ENCODE results near the gene LMF2.

The LMF2 gene

DNA sequence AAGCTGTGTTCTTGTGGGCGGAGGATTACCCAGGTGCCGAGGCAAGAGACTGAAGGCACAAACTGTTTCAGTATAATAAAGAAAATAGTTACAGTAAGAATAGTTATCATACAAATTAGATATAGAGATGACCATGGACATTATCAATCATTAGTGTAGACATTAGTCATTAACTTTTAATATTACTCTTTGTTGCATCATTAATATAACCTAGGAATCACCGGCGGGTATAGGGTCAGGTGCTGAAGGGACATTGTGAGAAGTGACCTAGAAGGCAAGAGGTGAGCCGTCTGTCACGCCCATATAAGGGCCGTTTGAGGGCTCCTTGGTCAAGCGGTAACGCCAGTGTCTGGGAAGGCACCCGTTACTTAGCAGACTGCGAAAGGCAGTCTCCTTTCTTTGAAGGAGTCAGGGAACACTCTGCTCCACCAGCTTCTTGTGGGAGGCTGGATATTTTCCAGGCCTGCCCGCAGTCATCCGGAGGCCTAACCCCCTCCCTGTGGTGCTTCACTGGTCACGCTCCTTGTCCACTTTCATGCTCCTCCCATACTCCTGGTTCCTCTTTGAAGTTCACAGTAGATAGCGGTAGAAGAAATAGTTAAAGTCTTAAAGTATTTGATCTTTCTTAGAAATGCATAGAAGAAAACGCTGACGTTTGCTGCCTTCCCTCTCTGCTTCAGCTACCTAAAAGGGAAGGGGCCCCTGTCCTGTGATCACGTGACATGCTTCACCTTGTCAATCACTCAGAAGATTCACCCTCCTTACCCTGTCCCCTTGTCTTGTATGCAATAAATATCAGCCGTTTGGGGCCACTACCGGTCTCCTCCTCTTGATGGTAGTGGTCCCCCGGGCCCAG lies 26.6 kb upstream of the LMF2 start:
- peak; percentile 56 to 60 for DNase-seq

DNA sequence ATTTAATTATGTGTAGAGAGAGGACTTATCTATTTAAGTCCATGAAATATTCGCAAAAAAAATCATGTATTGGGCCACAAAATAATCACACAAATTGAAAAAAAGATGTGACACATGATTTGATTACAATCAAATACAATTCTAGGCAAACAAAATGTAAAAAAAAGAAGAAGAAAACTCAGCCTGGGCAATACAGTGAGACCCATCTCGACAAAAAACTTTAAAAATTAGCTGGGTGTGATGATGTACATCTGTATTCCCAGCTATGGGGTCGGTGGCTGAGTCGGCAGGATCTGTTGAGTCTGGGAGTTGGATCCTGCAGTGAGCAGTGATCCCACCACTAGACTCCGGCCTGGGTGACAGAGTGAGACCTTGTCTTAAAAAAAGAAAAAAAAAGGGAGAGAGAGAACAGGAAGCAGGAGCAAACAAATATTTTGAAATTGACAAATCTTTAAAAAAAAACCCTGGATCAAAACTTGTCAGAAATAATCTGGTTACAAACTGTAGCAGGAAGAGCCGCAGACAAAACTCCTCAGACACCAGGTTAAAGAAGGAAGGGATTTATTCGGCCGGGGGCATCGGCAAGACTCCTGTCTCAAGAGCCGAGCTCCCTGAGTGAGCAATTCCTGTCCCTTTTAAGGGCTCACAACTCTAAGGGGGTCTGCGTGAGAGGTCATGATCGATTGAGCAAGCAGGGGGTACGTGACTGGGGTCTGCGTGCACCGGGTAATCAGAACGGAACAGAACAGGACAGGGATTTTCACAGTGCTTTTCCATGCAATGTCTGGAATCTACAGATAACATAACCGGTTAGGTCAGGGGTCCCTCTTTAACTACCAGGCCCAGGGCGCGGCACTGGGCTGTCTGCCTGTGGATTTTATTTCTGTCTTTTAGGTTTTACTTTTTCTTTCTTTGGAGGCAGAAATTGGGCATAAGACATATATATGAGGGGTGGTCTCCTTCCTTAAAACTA lies 25.6 kb upstream of the LMF2 start:
- DNase-seq = no peak

DNA sequence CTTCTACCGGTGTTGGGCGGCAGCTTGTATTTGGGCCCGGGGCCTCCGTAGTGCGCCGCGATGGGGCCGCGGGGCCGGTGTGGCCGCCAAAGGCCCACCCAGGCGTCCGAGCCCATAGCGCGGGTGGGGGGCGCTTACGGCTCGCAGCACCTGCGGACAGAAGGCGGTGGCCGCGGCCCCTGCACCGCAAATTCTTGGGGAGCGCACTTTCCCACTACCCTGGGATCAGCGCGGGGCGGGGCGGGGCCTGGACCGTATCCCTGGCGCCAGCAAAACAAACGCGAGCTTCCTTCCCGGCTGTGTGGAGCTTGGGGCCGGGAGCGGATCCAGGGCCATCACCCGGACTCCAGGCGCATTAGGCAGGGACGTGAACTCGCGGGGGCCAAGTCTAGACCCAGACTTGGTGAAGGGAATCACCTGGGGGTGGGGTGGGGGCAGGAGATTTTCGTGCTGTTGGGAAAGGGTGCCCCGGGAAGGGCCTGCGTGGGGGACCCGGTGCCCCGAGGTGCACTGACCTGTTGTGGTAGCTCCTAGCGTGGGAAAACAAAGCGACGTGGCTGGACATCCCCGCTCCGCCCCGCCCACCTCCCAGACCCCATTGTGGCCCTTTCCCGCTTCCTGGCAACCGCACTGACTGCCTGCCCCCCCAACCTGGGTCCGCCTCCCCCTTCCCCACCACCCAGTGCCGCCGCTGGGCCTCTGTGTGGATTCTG lies 24.6 kb upstream of the LMF2 start:
- peak in 1 of 2 donors; percentile 36 for DNase-seq

DNA sequence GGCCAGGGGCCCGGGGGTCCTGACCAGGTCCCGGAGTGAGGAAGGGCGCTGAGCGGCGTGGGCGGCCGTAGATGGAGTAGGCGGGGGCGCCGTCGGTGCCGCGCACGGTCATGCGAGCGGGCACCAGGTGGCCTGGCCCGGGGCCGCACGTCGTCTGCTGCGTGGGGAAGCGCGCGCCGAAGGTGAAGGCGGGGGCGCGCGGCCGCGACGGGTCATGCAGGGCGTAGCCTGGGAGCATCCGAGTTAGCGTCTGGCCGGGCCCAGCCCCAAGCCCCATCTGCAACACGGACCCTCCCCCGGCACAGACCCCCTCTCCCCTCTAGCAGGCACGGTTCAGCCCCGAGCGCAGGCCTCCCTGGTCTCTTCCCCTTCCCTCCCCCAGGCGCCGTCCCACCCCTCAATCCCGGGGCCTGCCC lies 24.1 kb upstream of the LMF2 start:
- peak; percentile 72 to 80 for DNase-seq

DNA sequence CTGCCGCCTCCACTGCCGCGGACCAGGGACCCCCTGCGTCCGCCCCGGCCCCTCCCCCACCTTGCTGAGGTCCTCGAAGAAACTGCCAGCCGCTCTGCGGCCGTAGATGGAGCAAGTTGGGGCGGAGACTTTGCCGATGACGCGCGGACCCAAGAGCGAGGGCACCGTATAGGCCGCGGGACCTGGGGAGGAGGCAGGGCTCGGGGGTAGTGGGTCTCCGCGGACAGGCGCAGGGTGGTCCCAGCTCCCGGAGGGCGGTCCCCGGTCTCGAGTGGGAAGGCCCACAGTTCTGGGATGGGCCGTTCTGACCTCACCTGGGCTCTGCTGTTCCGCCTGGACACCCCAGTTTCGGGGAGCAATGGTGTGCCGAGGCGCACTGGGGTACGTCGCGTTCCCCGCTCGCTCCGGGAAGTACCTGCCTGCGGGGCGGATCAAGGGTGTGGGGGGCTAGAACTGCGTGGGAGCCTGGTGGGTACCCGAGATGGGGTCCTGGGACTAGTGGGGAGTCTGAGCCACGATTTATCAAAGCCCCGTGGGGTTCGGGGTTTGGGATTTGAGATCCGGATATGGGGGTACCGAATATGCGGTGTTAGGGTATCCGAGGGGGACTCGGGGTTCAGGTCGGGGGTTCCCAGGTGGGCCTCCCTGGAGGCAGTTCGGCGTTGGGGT lies 23.5 kb upstream of the LMF2 start:
- peak; percentile 85 to 90 for DNase-seq

DNA sequence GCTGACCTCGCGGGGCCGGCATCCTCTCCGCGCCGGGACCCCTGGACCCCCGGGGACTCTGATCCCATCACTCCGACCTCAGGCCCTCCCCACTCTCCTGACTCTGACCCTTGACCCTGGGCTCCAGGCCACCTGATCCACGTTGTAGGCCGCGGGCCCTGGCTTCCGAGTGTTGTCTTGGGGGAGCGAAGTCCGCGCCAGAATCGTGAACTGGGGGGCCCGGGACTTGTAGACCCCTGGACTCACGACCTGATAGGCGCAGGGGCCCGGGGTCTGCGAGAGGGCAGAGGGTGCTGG lies 23.0 kb upstream of the LMF2 start:
- DNase-seq = no peak

DNA sequence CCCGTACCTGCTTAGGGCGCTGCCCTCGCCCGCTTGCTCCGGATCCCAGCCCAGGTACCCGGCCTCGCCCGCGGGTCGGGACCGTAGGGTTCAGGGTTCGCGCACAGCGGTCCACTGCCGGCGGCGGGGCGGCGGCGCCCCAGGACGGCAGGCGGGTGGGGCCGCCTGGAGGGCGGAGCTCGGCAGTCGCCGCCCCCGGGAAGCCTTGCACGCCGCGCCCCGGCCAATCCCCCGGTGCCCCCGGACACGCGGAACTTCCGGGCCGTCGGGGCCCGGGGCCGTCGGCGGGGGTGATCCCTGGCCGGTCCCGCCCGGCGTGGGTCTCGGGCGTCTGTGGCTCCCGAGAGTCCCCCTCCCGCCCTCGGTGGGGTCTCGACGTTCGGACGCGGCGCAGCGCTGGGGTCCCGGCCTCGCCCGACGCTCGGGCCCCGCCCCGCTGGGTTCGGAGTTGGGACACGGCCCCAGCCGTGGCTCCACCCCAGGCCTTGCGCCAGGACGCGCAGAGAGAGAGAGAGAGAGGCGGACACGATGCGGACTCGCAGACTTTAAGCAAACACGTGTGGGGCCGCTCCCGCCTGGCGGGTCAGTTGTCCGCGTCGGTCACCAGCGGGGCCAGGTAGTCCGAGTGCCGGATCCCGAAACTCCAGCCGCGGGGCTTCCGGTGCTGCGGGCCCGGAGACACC lies 22.5 kb upstream of the LMF2 start, which contains the start of gene TYMP:
Gene TYMP, minus strand, starts transcription at position 116 of the 683 bp plus-strand sequence. CDS start 303 bp downstream, outside the sequence.
- DNase-seq = peak; percentile 74 to 78

DNA sequence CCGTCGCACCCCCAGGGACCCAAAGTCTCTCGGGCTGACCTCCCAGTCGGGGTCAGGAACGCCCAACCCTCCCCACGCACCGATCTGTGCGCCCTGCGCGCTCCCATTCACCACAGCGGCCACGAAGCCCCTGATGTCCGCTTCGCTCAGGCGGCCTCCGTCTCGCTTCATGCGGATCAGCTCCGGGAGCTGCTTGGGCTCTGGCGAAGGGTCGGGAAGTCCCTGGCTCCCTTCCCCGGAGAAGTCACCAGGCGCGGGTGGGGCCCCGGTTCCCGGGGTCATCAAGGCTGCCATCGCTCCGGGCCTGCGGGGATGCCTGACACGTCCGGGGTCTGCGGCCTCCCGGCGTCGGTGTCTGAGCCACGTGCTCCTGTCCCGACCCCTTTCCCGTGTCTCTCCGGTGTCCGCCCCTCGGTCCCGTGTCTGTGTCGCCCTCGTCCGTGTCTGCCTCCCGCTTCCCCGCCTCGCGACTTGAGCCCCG lies 22.0 kb upstream of the LMF2 start:
- no peak for DNase-seq

DNA sequence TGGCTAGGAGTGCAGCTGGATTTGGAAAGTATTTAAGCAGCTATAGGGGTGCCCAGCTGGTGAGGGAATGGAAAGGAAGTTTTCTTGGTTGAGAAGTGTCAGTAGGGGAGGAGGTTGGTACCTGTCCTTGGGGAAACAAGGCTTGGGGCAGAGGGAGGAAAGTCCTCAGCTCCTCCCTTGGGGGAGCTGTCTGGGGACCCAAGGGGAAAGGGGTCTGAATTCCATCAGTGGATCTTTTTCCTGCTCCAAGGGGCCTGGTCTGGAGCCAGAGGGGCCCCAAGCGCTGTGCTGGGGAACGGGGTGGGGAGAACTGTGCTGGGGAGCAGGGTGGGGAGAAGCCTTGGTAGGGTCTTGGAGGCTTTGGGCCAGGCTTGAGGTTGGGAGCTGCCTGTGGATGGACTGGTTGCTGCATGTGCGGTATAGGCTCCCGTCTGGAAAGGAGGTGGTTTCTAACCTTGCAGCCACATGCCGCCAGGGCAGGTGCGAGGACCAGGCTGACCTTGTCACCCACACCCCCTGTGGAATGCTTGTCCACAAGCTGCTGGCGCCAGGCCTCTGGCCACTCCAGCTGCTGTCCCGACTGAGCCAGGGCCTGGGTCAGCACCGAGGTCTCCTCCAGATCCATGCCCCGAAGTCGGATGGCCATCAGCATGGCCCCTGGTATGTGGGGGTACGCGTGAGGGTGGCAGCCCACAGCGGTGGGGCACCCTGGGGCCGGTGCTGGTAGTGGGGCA lies 21.3 kb upstream of the LMF2 start:
- no peak for DNase-seq

DNA sequence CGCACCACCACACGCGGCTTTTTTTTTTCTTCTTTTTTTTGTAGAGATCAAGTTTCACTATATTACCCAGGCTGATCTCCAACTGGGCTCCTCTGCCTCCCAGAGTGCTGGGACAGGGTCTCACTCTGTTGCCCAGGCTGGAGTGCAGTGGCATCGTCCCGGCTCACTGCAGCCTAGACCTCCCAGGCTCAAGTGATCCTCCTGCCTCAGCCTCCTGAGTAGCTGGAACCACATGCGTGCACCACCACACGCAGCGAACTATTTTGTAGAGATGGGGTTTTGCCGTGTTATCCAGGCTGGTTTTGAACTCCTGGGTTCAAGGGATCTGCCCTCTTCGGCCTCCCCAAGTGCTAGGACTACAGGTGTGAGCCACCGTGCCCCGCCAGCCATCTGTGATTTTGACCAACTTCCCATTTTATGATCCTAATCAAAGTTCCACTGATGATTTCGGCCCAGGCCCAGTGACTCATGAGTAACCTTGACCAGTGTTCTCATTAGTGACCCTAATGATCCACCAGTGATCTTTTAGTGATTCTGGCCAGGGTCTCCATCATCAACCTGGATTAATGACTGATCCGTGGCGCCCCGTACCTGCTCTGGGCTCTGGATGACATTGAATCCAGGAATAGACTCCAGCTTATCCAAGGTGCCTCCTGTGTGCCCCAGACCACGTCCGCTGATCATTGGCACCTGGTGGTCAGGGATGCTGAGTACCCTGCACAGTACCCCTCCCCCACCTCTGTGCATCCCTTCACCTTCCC lies 20.6 kb upstream of the LMF2 start:
- no peak for DNase-seq

DNA sequence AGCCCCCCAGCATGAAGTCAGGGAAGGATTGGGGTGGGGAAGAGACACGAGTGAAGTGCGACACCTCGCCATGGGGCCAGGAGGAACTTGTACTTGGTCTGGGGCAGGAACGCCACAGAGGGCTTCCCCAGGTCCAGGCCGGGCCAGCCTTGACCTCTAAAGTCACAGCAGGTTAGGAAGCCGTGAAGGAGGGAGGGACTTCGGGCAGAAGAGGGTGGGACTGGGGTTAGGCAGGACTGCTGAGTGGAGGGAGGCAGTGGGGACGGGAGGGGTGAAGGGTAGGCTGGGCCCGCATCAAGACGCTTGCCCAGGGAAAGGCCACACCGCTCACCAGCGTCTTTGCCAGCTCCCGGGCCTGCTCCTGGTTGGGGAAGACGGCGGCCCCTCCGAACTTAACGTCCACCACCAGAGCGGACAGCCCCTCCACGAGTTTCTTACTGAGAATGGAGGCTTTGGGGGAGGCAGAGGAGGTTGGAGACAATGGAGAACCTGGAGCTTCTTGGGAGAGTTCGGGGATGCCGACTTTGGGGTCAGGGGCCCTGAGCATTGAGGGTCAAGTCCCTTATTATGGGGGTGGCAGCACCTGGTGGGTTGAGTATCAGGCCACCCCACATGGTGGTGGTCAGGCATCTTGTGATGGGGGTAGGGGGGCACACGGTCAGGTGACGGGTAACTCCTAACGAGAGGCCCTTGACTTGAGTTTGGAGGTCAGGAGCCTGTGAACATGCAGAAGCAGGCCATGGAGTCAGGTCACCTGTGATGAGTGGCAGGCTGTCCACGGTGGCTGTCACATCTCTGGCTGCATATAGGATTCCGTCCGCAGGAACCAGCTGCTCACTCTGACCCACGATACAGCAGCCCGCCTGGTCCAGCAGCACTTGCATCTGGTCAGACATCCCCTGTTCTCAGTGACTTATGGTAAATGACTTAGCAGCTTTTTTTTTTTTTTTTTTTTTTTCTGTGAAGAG lies 19.6 kb upstream of the LMF2 start:
- DNase-seq = peak; percentile 57 to 67

DNA sequence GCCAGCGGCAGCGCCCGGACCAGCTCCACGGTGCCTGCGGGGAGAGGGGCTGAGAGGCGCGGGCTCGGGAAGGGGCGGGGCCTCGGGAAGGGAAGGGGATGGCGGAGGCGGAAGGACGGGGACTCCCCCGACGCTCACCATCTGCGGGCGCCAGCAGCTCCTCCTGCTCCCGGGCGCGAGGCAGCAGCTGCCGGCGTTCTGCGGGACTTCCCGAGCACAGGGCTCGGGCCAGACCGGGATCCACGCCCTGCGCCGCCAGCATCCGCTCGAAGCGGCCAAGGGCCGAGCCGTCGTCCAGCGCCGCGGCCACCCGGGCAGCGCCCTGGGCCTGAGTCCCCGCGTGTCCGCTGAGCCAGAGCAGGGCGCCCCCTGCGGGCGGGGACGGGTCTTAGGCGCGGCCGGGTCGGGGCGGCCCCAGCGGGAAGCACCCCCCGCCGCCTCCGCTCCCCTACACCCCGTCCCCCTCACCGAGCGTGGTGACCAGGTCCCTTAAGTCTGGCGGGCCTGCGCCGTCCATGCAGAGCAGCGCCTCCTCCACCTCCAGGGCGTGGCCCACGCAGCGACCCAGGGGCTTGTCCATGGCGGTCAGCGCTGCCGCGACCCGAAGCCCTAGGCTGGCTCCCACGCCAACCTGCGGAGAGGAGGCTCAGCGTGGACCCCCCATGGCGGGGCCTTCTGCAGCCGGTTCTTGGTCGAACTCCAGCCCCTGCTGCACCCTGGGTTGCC lies 18.8 kb upstream of the LMF2 start:
- DNase-seq = peak; percentile 86 to 89

DNA sequence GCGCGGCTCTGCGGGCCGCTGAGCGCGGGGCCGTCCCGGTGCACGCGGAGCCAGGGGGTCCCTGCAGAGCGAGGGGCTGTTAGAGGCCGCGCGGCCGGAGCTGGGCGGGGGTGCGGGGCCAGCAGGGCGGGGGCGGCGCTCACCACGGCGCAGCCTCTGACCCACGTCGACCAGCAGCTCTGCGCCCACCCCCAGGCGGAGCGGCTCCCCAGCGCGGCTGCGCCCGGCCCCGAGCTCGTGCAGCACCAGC lies 18.3 kb upstream of the LMF2 start:
- no peak for DNase-seq

DNA sequence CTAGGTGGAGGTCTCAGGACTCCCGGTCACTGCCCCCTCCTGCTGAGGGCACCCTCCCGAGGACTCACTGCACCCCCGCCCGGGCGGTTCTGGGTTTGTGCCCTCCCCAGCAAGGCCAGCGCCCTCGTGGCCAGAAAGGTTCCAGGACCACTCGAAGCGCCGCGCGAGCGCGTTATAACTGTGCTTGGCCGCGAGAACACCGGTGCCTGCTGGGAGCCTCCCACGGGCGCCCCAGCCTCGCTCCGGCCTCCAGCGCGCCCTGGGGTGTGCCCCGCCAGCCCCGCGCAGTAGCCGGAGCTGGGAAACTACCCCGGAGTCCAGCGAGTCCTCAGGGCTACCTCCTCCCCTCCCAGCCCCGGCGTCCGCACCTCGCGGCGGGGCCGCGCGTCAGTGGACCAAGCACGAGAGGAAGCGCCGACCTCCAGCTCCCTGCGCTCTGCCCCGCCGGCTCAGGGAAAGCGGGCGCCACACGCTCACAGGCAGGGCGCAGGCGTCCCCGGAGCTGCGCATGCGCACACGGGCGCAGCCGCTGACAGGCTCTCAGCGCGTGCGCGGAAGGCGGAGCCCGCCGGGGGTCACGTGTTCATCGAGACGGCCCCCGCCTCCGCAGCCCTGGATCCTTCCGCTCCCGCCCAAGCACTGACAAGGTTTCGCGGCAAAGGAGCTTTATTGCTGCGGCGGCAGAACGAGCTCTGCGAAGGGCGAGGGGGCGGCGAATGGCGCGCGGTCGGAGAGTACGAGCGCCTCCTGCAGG lies 17.8 kb upstream of the LMF2 start, which contains the start of gene SCO2:
Gene SCO2, minus strand, starts transcription at position 495 of the 754 bp plus-strand sequence. CDS start 1,187 bp downstream, outside the sequence.
- peak; percentile 97 for DNase-seq

DNA sequence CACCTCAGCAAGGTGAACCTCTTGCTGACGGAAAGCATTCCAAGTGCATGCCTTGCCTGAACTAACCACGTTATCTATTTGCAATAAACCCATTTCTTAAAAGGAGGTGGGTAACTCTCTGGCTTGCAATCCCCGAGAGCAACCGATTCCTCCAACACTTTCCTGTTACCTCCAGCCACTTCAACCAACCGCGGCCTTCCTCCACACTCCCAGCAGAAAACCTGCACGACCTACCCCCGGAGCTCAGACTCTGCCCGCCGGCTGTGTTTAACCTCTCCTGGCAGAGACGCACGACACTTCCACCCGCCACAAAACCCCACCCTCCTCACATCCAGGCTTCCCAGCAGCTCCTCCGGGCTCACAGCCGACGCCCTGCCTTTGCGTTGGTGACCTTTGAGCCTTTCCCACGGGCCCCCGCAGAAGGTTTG lies 17.2 kb upstream of the LMF2 start:
- no peak for DNase-seq

DNA sequence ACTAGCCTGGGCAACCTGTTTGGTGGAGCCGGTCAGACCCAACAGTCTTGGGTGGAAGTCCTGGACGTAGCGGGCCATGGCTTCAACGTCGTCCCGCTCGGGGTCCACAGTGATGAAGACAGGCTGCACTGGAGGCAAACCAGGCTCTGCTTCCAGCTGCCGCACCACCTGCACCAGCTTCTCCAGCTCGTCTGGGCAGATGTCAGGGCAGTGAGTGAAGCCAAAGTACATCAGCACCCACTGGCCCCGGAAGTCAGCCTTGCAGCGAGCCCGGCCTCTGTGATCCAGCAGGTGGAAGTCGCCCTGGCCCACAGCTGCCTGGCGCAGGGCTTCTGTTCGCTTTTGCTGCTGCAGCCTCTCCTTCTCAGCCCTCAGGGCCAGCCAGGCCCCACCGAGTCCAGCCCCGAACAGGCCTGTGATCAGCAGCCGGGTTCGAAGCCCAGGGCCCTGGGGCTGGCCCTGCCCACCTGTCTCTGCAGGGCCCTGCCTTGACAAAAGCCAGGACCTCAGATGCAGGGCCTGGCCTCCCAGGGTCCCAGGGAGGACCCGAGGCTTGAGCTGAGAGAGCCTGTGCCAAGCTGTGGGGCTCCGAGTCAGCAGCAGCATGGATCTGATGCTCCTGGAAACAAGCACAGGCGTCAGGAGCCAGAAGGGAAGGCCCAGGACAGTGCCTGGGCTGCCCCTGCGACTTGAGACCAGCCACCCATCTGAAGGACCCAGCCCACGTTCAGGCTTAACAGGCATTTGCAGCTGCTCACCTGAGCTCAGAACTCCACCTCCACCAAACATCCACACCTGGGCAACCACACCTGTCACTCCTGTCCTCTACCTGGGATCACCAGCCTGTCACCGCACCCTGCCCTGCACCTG lies 16.5 kb upstream of the LMF2 start:
- DNase-seq = no peak

DNA sequence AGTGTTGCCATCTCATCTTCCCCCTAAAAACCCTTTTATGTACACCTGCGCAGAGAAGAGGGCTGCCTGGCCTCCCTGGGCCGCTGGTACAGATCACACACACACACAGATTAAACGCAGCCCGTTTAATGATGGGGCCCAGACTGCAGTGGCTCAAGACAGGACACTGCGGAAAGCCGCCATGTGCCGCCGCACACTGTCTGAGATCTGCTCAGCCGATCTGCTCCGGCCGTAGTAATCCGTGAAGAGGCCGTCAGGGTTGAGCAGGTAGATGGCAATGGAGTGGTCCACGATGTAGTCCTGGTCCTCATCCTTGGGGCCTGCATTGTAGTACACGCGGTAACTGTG lies 15.9 kb upstream of the LMF2 start:
- DNase-seq = no peak

Data from CD4-positive, alpha-beta T cell treated with Interleukin-4 for 1 hour (primary cell).